Left cardiac atrium (tissue), 4 donors: Measurements from ENCODE around the gene AQP7. TPM values are rescaled to one million over a fixed set of nuclear protein-coding genes. Genes with fewer than 3 reads are reported as not detected.
A peak's percentile ranks its signal among the peaks of the same experiment; 100 is the strongest.
"Not testable (repeated sequence)": the region's sequence is repeated elsewhere in the genome, so short reads cannot be mapped to it uniquely, and the experiment has no call there.

ENCODE experiments used
- ATAC-seq, 2 donors: fragments of 200-7000 bp; cut with Tn5 transposase; one replicate each; pipeline ENCODE4 v1.9.1; 2020; ENCODE audit warnings: mild to moderate bottlenecking in 2 of 2, moderate library complexity in 2 of 2
- DNase-seq: peaks from one replicate; pipeline ENCODE4 v3.0.0-alpha.2; 2020
- intact Hi-C, 2 donors: fragments of 100-400 bp; cut with DNase I; formaldehyde crosslinking; loops; one replicate each; pipeline versions ENCODE4 v1.14.1 to v1.15.1; 2022 to 2023
- long read RNA-seq: library from polyadenylated mRNA; unstranded; transcript quantifications from one replicate; pipeline ENCODE4 v2.0.0, GENCODE V29; 2021
- total RNA-seq, 2 donors: library from RNA; stranded (reverse); fragmentation: NEBNext Ultra II Directional; extraction: Animal tissue kit (Norgen Biotek cat#: 25700); gene quantifications; one replicate each; pipeline ENCODE4 v1.2.1, GENCODE V29; 2021
- donor health status: DM: no; HTN: yes; CAD: no.
- donor health status: DM: no; HTN: yes; CAD: no; lungs with severe emphysema.
- donor health status: DM: yes; HTN: yes; CAD: no.
- donor health status: Dilated cardiomyopathy.

Gene AQP7
- 100 to 1,000 TPM in 1 of 2 donors, 10 to 100 TPM in 1; 51.8 to 123 TPM for total RNA-seq
- long read RNA-seq, transcript AQP7-201 (8 exons, 1,256 nt) = major isoform, 11 of 50 reads
- long read RNA-seq, transcript AQP7-213 (7 exons, 1,270 nt) = minor isoform, 8 of 50 reads
- long read RNA-seq, partial matches to known transcripts = 17 of 50 reads
- long read RNA-seq, other reads (novel, unspliced or antisense) = 10 of 50 reads

DNA sequence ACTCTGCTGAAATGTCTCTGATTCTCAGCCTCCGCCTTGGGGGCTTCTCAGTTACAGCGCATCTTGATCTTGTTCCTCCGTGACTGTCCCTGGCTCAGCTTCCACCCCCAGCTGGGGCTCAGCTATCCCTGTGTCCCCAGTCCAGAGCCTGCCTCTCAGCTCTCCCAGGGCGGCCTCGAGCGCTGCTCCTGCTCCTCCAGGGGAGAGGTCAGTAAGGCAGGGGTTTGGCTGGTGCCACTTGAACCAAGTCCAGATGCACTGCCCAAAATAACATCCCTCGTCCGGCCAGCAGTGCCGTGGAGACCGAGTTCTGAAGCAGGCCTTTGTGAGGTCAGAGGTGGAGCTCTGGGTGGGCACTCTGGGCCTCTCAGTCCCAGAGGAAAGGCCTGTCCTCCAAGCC is at the start of gene AQP7:
Gene AQP7 (minus strand): TSS at position 198 of the 400 bp plus-strand sequence. CDS start 1,306 bp downstream, outside the sequence.
- intact Hi-C loops, ATAC-seq: not testable (repeated sequence)
- peak; percentile 56 for DNase-seq

DNA sequence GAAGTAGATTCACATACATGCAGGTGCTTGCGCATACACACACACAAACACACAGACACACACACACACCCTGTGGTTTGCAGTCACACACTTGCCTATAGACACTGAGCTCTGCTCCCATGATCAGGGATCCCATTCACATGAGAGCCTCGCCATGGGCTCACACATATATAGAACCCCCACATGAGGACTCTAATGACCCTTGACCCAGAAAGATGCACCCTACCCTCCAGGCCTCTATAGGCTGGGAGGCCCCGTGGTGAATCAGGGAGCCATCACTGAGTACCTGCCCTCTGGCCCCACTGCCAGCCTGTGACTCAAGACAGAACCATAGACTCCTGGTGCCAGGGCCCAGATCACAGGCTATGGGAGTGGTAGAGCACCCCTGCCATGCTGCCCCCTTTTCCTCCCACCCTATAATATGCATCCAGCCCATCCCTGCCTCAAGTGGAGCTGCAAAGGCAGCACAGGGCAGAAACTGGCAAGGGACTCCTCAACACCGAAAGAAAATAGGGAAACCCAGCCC is 48.3 kb upstream of the AQP7 start:
- ATAC-seq (no peak), DNase-seq (no peak)
- intact Hi-C loops = no loop called here

DNA sequence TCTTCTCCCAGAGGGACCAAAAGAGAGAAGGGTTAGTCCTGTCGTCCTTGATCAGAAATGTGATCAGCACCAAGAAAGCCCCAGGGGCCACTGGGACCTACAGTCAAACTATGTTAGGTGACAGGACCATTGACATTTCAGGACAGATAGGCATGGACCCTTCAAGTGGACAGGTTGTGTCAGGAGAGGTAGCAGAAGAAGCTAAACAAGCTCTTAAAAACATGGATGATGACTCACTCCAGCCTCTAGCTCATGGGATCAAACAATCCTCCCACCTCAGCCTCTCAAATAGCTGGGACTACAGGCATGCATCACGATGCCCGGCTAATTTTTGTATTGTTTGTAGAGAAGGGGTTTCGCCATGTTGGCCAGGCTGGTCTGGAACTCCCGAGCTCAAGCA is 47.3 kb upstream of the AQP7 start:
- DNase-seq (no peak), ATAC-seq (no peak)
- intact Hi-C loops = loop anchor here (5.0 to 10.0 kb wide), 2 partner anchors 42 to 75 kb away; no protein-coding TSS in a partner anchor

DNA sequence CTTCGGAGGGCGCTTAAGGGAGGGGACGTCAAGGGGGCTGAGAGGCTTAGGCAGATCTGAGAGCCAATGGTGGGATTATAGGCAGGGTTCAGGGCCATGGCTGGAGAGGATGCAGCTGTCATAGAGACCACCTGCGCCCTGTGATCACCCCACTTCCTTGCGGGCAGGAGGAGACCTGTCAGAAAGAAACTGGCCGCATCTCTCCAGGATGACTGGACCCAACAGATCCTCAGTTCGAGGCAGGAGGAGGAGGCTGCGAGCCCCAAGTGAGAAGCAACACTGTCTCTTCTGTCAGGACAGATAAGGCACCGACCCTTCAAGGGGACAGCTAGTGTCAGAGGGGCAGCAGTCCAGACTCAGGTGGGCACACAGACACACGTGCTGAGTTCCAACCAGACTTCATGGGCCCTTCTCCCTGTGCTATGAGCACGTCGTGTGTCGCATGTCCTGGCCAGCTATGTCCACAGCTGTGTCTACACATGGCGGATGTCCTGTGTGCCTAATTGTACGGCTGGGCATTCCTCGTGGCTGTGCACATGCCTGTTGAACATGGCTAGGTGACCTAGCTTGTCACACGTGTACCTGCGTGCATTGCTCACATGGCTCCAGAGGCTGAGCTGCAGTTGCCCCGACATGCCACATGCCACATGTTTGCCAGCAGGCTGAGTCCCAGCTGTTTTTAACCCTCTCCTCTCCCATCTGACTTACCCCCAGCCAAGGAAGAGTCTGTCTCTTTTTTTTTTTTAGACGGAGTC is 45.6 kb upstream of the AQP7 start:
- intact Hi-C loops = loop anchor here (5.0 to 10.0 kb wide), 2 partner anchors 41 to 73 kb away; no protein-coding TSS in a partner anchor
- ATAC-seq (no peak), DNase-seq (no peak)

DNA sequence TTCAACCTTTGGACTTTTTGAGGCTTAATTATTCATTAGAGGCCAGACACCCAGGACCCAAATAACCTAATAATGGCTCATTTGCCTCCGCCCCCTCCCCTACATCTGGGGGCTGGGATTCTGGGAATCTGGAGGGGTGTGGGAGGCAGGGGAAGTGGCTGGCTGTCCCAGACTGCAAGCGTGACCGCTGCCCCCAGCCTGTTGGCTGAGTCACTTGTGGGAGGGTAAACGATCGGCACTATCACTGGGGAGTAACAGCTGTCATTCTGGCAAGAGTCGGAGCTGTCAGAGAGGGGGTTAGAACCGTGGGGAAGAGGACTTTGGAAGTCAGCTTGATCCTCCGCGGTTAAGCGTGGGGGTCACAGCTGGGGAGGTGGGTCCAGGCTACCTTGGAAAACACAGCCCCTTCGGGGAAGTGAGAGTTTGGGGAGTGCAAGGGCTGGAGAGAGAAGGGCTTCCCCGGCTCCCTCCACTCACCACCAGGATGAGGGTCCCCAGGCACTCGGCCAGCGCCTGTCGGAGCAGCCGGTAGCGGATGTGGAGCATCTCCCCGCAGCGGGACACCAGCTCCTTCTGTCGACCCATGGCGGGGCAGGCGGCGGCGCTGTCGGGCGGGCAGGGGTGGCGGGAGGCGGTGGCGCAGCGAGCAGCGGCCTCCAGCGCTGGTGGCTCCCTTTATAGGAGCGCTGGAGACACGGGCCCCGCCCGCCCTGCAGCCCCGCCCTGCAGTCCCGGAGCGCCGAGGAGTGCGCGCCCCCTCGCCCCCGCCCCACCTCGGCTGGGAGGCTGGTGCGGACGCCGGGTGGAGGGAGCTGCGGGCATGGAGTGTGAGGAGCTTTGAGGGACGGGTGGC is 44.8 kb upstream of the AQP7 start, which contains the start of gene AQP3:
Gene AQP3 (minus strand): TSS at position 648 of the 853 bp plus-strand sequence. CDS start 63 bp downstream, at position 585.
- intact Hi-C loops = loop anchor here (5.0 to 10.0 kb wide), 2 partner anchors 40 to 72 kb away; no protein-coding TSS in a partner anchor
- peak; percentile 75 for DNase-seq
- ATAC-seq = peak; percentile 87 to 89

DNA sequence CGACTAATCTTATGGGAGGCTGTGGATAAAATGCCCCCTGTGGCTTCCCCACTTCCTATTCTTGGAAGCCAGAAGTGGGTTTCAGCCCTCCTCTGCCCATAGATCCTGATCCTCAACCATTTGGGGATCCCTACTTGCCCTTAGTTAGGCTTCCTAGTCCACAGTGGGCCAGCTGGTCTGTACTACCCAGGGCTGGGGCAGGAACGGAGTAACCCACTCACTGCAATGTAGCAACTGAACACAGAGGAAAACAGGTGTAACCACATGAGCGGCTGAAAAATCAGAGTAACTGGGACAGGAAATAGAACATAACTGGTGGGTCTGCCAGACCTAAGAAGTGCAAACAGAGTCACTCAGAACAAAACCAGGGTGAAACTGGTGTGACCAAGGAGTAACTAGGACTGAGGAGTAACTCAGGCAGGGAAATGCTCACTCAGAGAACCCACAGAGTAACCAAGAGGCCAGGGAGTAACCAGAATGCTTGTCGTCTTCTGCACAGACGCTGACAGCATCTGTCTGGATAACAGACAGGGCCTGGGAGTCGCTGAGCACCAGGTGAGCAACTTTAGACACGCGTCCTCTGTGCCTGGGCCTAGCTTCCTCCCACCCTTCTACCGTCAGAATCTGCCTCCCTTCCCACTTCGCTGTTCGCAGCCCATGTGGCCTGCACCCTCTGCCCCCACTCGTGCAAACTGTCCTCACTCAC is 44.0 kb upstream of the AQP7 start:
- intact Hi-C loops = loop anchor here (5.0 to 10.0 kb wide), 2 partner anchors 39 to 72 kb away; no protein-coding TSS in a partner anchor
- DNase-seq = no peak
- peak; percentile 17 to 21 for ATAC-seq

DNA sequence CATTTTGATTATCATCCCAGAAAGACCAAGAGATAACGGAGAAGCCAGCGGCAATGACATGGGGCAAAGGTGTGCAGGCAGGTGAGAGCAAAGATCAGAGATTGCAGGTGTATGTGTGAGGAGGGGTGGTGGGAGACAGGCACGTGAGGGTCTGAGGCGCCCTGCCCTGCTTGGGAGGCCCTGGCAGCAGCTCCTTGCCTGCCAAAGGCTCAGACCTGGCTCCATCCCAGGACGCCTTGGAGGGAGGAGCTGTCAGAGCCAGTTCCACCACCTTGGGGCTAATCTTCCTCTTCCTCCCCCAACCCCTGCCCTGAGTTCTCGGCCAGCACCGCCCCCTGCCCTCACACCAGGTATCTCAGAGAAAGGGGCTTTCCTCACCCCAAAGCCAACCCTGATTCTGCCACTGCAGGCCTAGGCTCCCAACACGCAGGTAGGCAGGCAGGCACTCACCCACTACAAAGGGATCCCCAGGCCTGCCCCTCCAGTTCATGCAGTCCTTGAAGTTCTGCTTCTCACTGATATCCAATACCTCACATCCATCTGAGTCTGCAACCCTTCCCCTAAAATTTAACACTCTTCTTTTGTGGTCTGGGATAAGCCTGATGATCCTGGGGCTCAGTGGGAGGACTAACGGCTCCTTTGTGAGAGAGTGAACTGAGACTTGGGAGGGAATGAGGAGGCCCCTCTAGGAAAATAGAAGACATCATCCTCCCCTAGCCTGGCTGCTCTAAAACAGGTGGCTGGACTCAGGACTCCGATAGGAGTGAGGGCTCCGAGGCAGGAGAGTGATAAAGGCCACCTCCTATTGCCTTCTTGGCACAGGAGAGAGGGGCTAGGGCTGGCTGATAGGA is 43.2 kb upstream of the AQP7 start:
- intact Hi-C loops = loop anchor here (5.0 to 10.0 kb wide), 2 partner anchors 38 to 71 kb away; no protein-coding TSS in a partner anchor
- ATAC-seq (peak in 1 of 2 donors; percentile 13), DNase-seq (peak; percentile 49)

DNA sequence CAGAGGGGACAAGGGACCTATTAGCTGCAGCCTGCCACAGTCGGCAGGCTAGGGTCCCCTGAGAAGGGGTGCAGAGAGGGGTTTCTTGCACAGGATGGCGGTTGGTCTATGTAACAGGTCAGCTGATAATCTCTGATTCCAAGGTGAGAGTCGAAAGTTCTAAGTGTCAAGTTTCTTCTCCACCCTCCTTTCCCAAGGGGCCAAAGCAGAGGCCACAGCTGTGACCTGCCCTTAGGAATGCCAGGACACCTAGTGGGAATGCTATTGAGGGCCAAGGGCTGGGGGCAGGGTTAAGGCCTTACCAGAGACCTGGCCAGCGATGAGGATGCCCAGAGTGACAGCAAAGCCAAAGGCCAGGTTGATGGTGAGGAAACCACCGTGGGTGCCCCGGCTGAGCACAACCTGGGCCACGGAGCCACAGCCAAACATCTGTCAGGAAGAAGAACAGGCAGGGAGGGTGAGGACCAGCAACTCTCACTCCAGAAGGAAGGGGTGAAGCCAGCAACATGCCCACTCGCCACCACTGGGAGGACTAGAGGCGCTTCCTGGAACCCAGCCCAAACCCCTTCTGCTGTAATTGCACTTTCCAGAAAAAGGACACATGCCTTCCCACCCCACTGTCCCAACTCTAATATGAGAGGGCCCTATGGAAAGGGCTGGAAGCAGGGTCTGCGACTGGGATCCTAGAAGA is 41.2 kb upstream of the AQP7 start:
- intact Hi-C loops = loop anchor here in 1 of 2 donors (10.0 kb wide), 1 partner anchor 69 kb away; no protein-coding TSS in a partner anchor
- ATAC-seq = no peak
- no peak for DNase-seq

DNA sequence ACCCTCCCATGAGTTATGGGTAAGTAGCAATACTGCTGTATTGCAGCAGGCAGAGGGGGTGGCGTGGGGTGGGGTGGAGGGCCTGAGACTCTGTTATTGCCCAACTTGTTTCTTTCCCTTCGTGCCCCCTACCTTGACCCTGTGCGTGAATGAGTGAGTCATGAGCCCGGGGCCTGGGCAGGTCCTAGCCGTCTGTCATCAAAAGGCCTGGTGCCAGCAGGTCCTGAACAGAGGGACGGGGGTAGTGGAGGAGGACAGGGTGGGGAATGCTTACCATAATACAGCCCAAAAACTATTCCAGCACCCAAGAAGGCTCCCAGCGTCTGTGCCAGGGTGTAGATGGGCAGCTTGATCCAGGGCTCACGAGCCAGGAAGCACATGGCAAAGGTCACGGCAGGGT is 40.7 kb upstream of the AQP7 start:
- intact Hi-C loops = loop anchor here in 1 of 2 donors (10.0 kb wide), 1 partner anchor 68 kb away; no protein-coding TSS in a partner anchor
- ATAC-seq (no peak), DNase-seq (no peak)

DNA sequence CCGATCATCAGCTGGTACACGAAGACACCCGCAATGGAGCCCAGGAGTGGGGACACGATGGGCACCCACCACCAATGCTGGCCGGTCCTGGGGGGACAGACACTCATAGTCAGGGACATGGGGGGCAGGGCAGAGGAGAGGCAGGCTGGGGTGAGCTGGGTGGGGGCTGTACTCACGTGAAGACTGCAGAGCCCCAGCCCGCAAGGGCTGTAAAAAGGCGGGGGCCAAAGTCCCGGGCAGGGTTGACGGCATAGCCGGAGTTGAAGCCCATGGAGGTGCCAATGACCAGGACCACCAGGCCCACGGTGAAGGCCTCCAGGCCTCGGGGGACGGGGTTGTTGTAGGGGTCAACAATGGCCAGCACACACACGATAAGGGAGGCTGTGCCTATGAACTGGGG is 39.8 kb upstream of the AQP7 start:
- ATAC-seq = no peak
- DNase-seq = no peak
- intact Hi-C loops = loop anchor here in 1 of 2 donors (10.0 kb wide), 1 partner anchor 67 kb away; no protein-coding TSS in a partner anchor

DNA sequence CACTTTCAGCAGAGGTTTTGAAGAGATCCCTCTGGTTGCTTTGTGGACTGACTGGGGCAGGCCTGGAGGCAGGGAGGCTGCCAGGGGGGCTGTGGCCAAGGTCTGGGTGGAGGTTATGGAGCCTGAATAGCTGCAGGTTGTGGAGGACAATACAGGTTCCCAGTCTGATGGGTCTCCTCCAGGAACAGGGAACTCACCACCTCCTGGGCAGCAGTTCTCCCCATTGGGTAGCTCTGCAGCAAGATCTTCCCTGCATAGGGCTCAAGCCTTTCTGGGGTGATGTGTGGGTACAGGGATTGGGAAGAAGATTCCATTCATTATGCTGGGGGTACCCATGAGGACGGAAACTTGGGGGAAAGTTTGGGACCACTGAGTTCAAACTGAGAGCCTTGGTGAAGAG is 38.2 kb upstream of the AQP7 start:
- ATAC-seq = no peak
- DNase-seq = no peak
- intact Hi-C loops = loop anchor here in 1 of 2 donors (10.0 kb wide), 1 partner anchor 66 kb away; no protein-coding TSS in a partner anchor

DNA sequence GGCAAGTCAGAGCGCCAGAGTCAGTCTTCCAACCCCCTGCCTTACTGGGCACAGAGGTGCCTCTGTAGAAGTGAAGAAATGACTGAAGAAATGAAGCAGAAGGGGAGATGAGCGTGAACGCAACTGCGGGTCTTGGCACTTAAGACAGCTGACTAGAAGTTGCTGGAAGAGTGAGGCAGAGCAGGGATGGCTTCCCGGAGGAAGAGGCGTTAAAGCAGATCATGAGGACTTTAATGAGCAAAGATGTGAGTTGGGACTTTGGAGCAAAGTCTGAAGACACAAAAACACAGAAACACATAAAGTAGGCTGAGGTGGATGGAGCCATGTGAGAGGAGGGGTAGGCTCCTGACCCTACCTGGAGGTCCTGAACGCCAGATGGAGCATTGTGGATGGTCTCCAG is 37.8 kb upstream of the AQP7 start:
- intact Hi-C loops = loop anchor here in 1 of 2 donors (10.0 kb wide), 1 partner anchor 65 kb away; no protein-coding TSS in a partner anchor
- ATAC-seq (no peak), DNase-seq (no peak)

DNA sequence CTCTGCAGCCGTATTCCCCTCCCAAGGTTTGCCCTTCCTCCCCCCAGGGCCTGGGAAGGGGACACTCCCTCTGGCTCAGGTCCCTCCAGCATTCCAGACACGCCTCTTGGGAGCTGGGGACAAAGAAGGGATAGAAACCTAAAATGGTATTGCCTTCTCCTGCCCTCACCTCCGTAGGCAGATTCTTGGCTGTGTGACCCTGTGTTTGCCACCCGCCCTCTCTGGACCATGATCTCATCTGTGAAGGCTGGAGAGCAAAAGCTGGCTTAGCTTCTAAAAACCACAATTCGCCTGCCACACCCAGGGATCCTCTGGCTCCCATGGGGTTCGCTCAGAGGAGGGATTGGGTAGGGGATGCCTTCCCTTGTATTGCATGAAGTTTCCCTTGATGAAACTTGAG is 37.4 kb upstream of the AQP7 start:
- intact Hi-C loops = loop anchor here in 1 of 2 donors (10.0 kb wide), 1 partner anchor 65 kb away; no protein-coding TSS in a partner anchor
- ATAC-seq (no peak), DNase-seq (no peak)

DNA sequence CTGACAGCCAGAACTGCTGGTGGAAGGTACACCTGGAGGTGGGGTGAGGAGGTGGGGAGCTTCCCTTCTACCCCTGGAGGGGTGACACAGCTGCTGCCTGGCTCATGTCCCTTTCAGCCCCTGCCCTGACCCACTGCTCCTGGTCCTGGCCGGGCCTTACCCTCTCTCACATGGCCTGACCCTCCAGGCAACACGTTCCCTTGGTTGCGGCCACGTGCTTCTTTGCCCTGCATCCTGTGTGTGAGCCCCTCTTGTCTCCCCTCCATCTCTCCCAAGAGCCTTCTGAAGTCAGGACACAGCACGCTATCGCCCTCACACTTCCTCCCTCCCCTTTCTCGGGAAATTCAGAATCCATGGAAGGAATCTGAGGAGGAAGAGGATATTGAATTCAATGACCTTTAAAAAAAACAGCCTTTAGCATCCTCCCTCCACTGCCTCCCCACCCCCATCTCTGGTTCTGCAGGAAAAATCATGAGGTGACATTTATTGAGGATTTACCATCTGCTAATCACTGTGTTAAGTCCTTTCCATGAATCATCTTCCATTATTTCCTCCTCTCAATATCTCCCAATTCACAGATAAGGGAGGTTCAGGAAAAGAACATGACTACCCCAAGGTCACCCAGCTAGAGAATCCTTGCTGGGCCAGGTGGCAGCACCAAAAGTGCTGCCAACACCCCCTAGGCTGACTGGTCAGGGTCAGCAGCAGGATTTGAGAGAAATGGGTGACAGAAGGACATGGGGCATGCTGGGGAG is 36.7 kb upstream of the AQP7 start:
- no peak for ATAC-seq
- no peak for DNase-seq
- intact Hi-C loops = no loop called here

DNA sequence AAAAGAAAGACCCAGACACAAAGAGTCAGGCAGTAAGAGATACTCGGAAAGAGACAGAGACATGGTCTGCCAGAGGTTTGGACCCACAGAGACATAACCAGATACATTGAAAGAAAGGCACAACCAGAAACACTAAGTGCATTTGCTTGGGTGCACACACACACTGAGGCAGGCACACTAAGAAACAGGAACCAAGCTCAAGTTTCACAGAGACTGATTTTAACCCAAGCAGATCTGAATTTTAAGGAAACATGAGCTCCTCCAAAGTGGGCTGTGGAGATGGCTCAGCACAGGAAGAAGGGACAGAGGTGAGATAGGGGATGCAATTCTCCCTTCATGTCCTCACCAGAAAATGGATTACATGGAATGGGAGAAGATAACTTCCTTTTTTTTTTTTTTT is 35.5 kb upstream of the AQP7 start:
- DNase-seq = no peak
- intact Hi-C loops = no loop called here
- no peak for ATAC-seq

DNA sequence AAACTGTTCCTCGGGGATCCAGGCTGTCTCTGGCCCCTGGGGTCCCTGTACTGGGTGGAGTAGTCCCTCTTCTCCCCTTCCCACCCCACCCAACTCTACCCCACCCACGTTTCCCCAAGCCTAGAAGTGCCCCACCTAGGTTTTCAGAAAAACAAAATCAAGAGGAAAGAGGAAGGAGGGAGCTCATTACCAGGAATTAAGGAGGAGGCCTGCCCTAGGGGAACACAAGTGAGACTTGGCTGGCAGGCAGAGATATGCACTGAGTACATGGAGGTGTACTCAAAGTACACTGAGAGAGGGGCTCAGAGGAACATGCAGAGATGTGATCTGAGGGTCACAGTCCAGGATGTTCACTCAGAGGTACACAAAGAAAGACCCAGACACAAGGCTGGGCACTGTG is 34.8 kb upstream of the AQP7 start:
- intact Hi-C loops = no loop called here
- DNase-seq = no peak
- no peak for ATAC-seq
